Endothelial cell of umbilical vein (primary cell): ENCODE measurements around the gene LDLRAD4. TPM values are rescaled to one million over a fixed set of nuclear protein-coding genes. Genes with fewer than 3 reads are reported as not detected.

Experiments
- BruUV-seq: library from RNA; stranded (reverse); fragments of 400-500 nt; replicated peaks from 2 replicates; lab custom pipeline; 2021; lab: Mats Ljungman, UMichigan
- CTCF ChIA-PET: fragments of 300-600, 350-600 bp; sonication (Branson Sonifier 250); formaldehyde crosslinking; loops from one replicate; lab custom pipeline; 2021; ENCODE audit warnings: antibody characterized with exemption, inconsistent platforms; lab: Charles Lee
- POLR2A ChIA-PET: fragments of 300-600, 350-600 bp; sonication (Branson Sonifier 250); formaldehyde crosslinking; loops from one replicate; lab custom pipeline; 2021; ENCODE audit warnings: antibody characterized with exemption, inconsistent platforms; lab: Charles Lee
- DNase-seq: peaks from one replicate; pipeline ENCODE4 v3.0.0-alpha.2; 2011; ENCODE audit warnings: low read depth, low spot score
- FAIRE-seq: peaks from 2 replicates; lab custom pipeline; 2011; peaks lifted over from hg19 to GRCh38; lab: Jason Lieb, UNC
- H2AFZ ChIP-seq: 2 replicates; pipeline ENCODE4 v1.6.0; 2012; ENCODE audit warnings: low read depth, low read length, control low read depth, inconsistent platforms
- H3K27ac ChIP-seq: 2 replicates; pipeline ENCODE4 v1.5.1; 2011; ENCODE audit warnings: low read depth, mild to moderate bottlenecking, control low read depth, low read length, moderate library complexity; ENCODE audit not compliant: insufficient read depth
- H3K27me3 ChIP-seq, 2 experiments: 2 replicates each; pipeline versions ENCODE4 v1.6.0 to v1.6.1; 2011; ENCODE audit warnings: low read length in 2 of 2, mixed read lengths in 1 of 2; ENCODE audit not compliant: control insufficient read depth in 2 of 2, insufficient read depth in 2 of 2
- H3K36me3 ChIP-seq, 2 experiments: 2 replicates in 1 of 2; 3 replicates in 1 of 2; pipeline ENCODE4 v1.5.1; 2011; ENCODE audit warnings: low read length in 2 of 2, mild to moderate bottlenecking in 1 of 2, moderate library complexity in 1 of 2; ENCODE audit not compliant: control insufficient read depth in 2 of 2, insufficient read depth in 2 of 2; ENCODE audit errors: extremely low read depth in 1 of 2
- H3K4me1 ChIP-seq: 3 replicates; pipeline ENCODE4 v1.5.1; 2011; ENCODE audit warnings: mild to moderate bottlenecking, low read length; ENCODE audit not compliant: control insufficient read depth, insufficient read depth; ENCODE audit errors: extremely low read depth
- H3K4me2 ChIP-seq: 2 replicates; pipeline ENCODE4 v1.6.1; 2011; ENCODE audit warnings: low read length, control low read depth, mixed read lengths; ENCODE audit not compliant: insufficient read depth
- H3K4me3 ChIP-seq, 3 experiments: fragments of 200-600 bp in 1 of 3; sonication (generic), shearing (Covaris generic) in 1 of 3; replicated peaks in 1 of 3; 2 replicates each; pipeline ENCODE4 v1.5.1; 2011 to 2016; ENCODE audit warnings: control low read depth in 3 of 3, low read length in 3 of 3, mild to moderate bottlenecking in 2 of 3, inconsistent platforms in 1 of 3, low read depth in 1 of 3, moderate library complexity in 1 of 3; ENCODE audit not compliant: insufficient read depth in 1 of 3
- H3K79me2 ChIP-seq: 2 replicates; pipeline ENCODE4 v1.6.0; 2012; ENCODE audit warnings: low read length, inconsistent platforms; ENCODE audit not compliant: control insufficient read depth, insufficient read depth
- H3K9ac ChIP-seq: replicated peaks from 2 replicates; pipeline ENCODE3; 2011; ENCODE audit warnings: low read length, control low read depth; ENCODE audit not compliant: insufficient read depth; ENCODE audit errors: extremely low read depth
- H3K9me1 ChIP-seq: replicated peaks from 3 replicates; pipeline ENCODE4 v1.6.0; 2011; ENCODE audit warnings: mild to moderate bottlenecking, low read length; ENCODE audit not compliant: control insufficient read depth, insufficient read depth; ENCODE audit errors: extremely low read depth
- H3K9me3 ChIP-seq: replicated peaks from 2 replicates; pipeline ENCODE4 v1.5.1; 2012; ENCODE audit warnings: low read length, inconsistent platforms; ENCODE audit not compliant: control insufficient read depth, insufficient read depth
- H4K20me1 ChIP-seq: replicated peaks from 2 replicates; pipeline ENCODE3; 2011; ENCODE audit warnings: mild to moderate bottlenecking, low read length; ENCODE audit not compliant: control insufficient read depth, insufficient read depth; ENCODE audit errors: extremely low read depth
- CTCF ChIP-seq, 2 donors: IDR thresholded peaks; 1 replicate in 1 of 2; 2 replicates in 1 of 2; pipeline ENCODE4 v1.5.1; 2011; ENCODE audit warnings: low read length in 2 of 2, mild to moderate bottlenecking in 2 of 2, moderate library complexity in 2 of 2, control low read depth in 1 of 2, inconsistent platforms in 1 of 2, low read depth in 1 of 2; ENCODE audit not compliant: insufficient read depth in 1 of 2; ENCODE audit errors: extremely low read depth in 1 of 2
- EZH2 ChIP-seq: IDR thresholded peaks from 2 replicates; pipeline ENCODE4 v1.6.1; 2012; ENCODE audit warnings: borderline replicate concordance, low read depth, mild to moderate bottlenecking, moderate library complexity, low read length, inconsistent platforms; ENCODE audit not compliant: severe bottlenecking
- FOS ChIP-seq: IDR thresholded peaks from 2 replicates; pipeline ENCODE4 v1.6.1; 2011; ENCODE audit warnings: mild to moderate bottlenecking, low read length, moderate library complexity, borderline replicate concordance; ENCODE audit not compliant: insufficient read depth
- GATA2 ChIP-seq: IDR thresholded peaks from 2 replicates; pipeline ENCODE4 v1.7.0; 2011; ENCODE audit warnings: low read depth, mild to moderate bottlenecking, moderate library complexity, mixed read lengths, low read length; ENCODE audit not compliant: insufficient read length, insufficient read depth
- JUN ChIP-seq: IDR thresholded peaks from 2 replicates; pipeline ENCODE4 v1.6.1; 2011; ENCODE audit warnings: borderline replicate concordance, low read depth; ENCODE audit not compliant: insufficient read length, insufficient read depth
- MAX ChIP-seq: IDR thresholded peaks from 2 replicates; pipeline ENCODE4 v1.6.1; 2011; ENCODE audit not compliant: insufficient read depth, insufficient read length
- MYC ChIP-seq: IDR thresholded peaks from one replicate; pipeline ENCODE4 v1.6.1; 2011; ENCODE audit warnings: mild to moderate bottlenecking, low read depth, low read length
- POLR2A ChIP-seq: IDR thresholded peaks from 2 replicates; pipeline ENCODE4 v1.6.1; 2012; ENCODE audit warnings: low read depth, mild to moderate bottlenecking, control low read depth, low read length
- POLR2AphosphoS5 ChIP-seq: IDR thresholded peaks from 2 replicates; pipeline ENCODE4 v1.6.1; 2012; ENCODE audit warnings: low read depth, mild to moderate bottlenecking, control low read depth, low read length, moderate library complexity; ENCODE audit not compliant: insufficient read depth
- dilution Hi-C: fragments of 300-500 bp; cut with MboI; formaldehyde crosslinking; loops from one replicate; pipeline ENCODE4 v1.15.0; 2019; ENCODE audit warnings: low sequenced_read_pairs; ENCODE audit not compliant: extremely low pct_ligation_motif_present
- intact Hi-C: fragments of 100-400 bp; cut with micrococcal nuclease; formaldehyde crosslinking; loops from one replicate; pipeline ENCODE4 v1.10.0; 2022
- polyA plus RNA-seq, 4 experiments: library from polyadenylated mRNA; depleted of rRNA in 3 of 4; stranded (reverse) in 3 of 4; unstranded in 1 of 4; fragments of >200 nt; gene quantifications; 2 replicates each; pipeline versions ENCODE4 v1.2.1 to v1.2.3, GENCODE V29; 2011 to 2012; ENCODE audit warnings: missing spikeins in 1 of 4
- total RNA-seq: library from RNA; stranded (reverse); gene quantifications from 2 replicates; pipeline ENCODE4 v1.2.3, GENCODE V29; 2021

The LDLRAD4 gene
- total and polyA plus RNA-seq, 2 donors (not counting 3 experiments of a cell fraction or from before 2014, with no cell fraction given), result 5.2 to 6.5 TPM

- H3K27ac ChIP-seq, result no peak overlapping the region
- no peaks in the 10 kb centered on the region for H3K9me1 ChIP-seq
- H3K4me3 ChIP-seq, result no peak overlapping the region
- dilution Hi-C loops (no loop called here), intact Hi-C loops (loop anchor here (5.0 kb wide), 1 partner anchor 236 kb away; no protein-coding TSS in a partner anchor)
- no peak overlapping the region for H3K9ac ChIP-seq
- no peaks in the 10 kb centered on the region for H3K27me3 ChIP-seq
- BruUV-seq, result no TSS peak
- peaks cover 31% of the 10 kb centered on the region for H3K4me1 ChIP-seq
- no peaks in the 10 kb centered on the region for H3K36me3 ChIP-seq
- FAIRE-seq, result no peak
- no peaks in the 10 kb centered on the region for H3K79me2 ChIP-seq
- H3K4me2 ChIP-seq, result no peak overlapping the region
- CTCF ChIA-PET, result interaction anchor here (1.5 kb wide), 1 partner anchor 154 kb away, joined by 4 read pairs; no protein-coding TSS in a partner anchor
- TF ChIP-seq MYC (no peak), JUN (no peak), GATA2 (no peak), POLR2A (no peak), MAX (no peak), FOS (no peak), POLR2AphosphoS5 (no peak), CTCF (IDR thresholded peaks at IDR 0.05; ENCODE audit: extremely low read depth in 1 of 2, insufficient read depth in 1 of 2, low read depth in 1 of 2, low read length in 2 of 2) (no peak), EZH2 (no peak)
- no peaks in the 10 kb centered on the region for H4K20me1 ChIP-seq
- no peak for DNase-seq
- no peaks in the 10 kb centered on the region for H3K9me3 ChIP-seq
- no peak overlapping the region for H2AFZ ChIP-seq
- POLR2A ChIA-PET, result no interaction called here
Observed at GRCh38 chr18:13376298-13376840, 157.8 kb downstream of the LDLRAD4 start.
